Stomach (tissue), 9 donors: ENCODE measurements around the gene APH1B. TPM values are rescaled to one million over a fixed set of nuclear protein-coding genes. Genes with fewer than 3 reads are reported as not detected.
A peak's percentile ranks its signal among the peaks of the same experiment; 100 is the strongest.

ENCODE experiments used
- DNase-seq, 2 donors: peaks; one replicate each; pipeline versions ENCODE4 v3.0.0 to v3.0.0-alpha.2; 2013 to 2019
- H3K27ac ChIP-seq, 5 donors: fragments of 200-600 bp in 4 of 5; sonication (generic) in 4 of 5; one replicate each; pipeline ENCODE4 v1.5.1; 2013 to 2019; ENCODE audit warnings: mild to moderate bottlenecking in 1 of 5, moderate library complexity in 1 of 5
- H3K27me3 ChIP-seq, 3 donors: fragments of 200-600 bp; sonication (generic); one replicate each; pipeline ENCODE4 v1.5.1; 2017 to 2019; ENCODE audit warnings: mixed run types in 1 of 3
- H3K36me3 ChIP-seq, 4 donors: fragments of 200-600 bp; sonication (generic); 1 replicate in 3 of 4; 2 replicates in 1 of 4; pipeline ENCODE4 v1.5.1; 2016 to 2019
- H3K4me1 ChIP-seq, 4 donors: fragments of 200-600 bp; sonication (generic); one replicate each; pipeline ENCODE4 v1.5.1; 2016 to 2019
- H3K4me3 ChIP-seq, 4 donors: fragments of 200-600 bp; sonication (generic) in 3 of 4; one replicate each; pipeline ENCODE4 v1.5.1; 2016 to 2019; ENCODE audit warnings: mild to moderate bottlenecking in 1 of 4
- H3K9me3 ChIP-seq, 4 donors: fragments of 200-600 bp; sonication (generic); one replicate each; pipeline ENCODE4 v1.5.1; 2016 to 2019
- EP300 ChIP-seq: sonication (generic); formaldehyde crosslinking; IDR thresholded peaks from one replicate; pipeline ENCODE4 v1.6.1; 2017; ENCODE audit warnings: antibody characterized with exemption
- POLR2A ChIP-seq, 4 donors: fragments of 450-650 bp; IDR thresholded peaks; one replicate each; pipeline ENCODE4 v1.6.1; 2016; ENCODE audit warnings: antibody characterized with exemption in 4 of 4, control low read depth in 2 of 4, mild to moderate bottlenecking in 1 of 4, moderate library complexity in 1 of 4
- POLR2AphosphoS5 ChIP-seq, 3 donors: sonication (generic); formaldehyde crosslinking; IDR thresholded peaks; one replicate each; pipeline ENCODE4 v1.6.1; 2016; ENCODE audit warnings: antibody characterized with exemption in 3 of 3
- WGBS, 5 donors: extraction: QIAGEN DNeasy Blood & Tissue Kit in 3 of 5; methylation state at CpG; one replicate each; pipeline versions ENCODE4 v1.1.5 to v1.1.7; 2013 to 2018; 5-methylcytosine and 5-hydroxymethylcytosine counted together
- intact Hi-C: fragments of 100-400 bp; cut with DNase I; formaldehyde crosslinking; loops from one replicate; pipeline ENCODE4 v1.15.1; 2023; ENCODE audit warnings: low total_unique reads
- polyA plus RNA-seq, 3 donors: library from polyadenylated mRNA; stranded (reverse); fragments of 200-250 nt; gene quantifications; one replicate each; pipeline ENCODE4 v1.2.3, GENCODE V29; 2013
- total RNA-seq, 5 donors: library from RNA; depleted of rRNA; stranded (reverse); fragments of >200 nt; gene quantifications; one replicate each; pipeline versions ENCODE4 v1.1.0 to v1.2.3, GENCODE V29; 2014 to 2016
- TF ChIP-seq, protein P1 (sequence below), 7 experiments: fragments of 450-650 bp in 4 of 7; fragments of 200-600 bp in 3 of 7; sonication (generic) in 3 of 7; IDR thresholded peaks; one replicate each; pipeline ENCODE4 v1.5.1; 2016 to 2019; ENCODE audit warnings: antibody characterized with exemption in 7 of 7, control low read depth in 2 of 7, mild to moderate bottlenecking in 1 of 7
- donor health status: healthy with polysubstance abuse.
- donor health status: Bipolar disorder and iron deficiency.
- donor health status: healthy.

The APH1B gene
- total and polyA plus RNA-seq, 8 donors, result 0.45 to 23.5 (median 3.3) TPM

DNA sequence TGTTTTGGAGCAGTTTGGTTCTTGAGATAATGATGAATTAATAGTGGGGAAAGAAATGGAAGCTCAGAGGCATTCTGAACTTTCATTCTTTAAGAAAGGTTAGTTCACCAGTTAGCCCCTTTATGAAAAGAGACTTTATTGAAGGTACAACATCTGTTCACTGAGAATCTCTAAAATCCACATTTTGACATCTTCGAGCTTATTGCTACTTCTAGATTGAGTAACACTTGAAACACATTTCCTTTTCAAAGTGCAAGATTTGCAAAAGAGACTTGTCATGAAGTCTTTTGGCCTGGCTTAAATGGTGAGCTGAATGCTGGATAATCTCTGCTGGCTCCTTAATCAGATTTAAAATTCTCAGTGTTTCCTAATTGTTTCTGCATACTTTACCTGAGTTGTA lies 45.7 kb upstream of the APH1B start:
- H3K27ac ChIP-seq, result peak overlapping the region in 1 of 5 donors; percentile 85
- H3K9me3 ChIP-seq, result no peaks in the 10 kb centered on the region
- WGBS, 5 donors, result 54 to 75% (median 64%) methylated on average over 1 of the region's 1 CpG

DNA sequence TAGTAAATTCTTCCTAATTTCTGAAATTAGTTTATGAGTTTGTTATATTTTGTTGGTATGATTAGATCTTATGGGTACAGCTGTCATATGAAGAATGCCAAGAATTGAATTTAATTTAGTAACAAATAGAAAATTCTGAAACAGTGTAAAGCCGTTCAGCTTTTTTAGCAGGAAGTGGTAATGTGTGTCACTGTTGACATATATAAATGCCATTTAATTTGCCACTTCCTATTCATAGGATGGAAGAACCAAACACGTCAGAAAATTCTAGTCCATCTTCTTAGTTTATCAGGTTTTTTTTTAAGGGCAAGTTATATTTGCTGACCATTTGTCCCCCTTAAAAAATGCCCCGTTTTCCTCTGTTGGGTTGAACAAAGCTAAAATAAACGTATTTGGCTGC lies 45.0 kb upstream of the APH1B start:
- Histone ChIP-seq H3K4me1 (peaks cover 23 to 85% (median 35%) of the 10 kb centered on the region in 4 donors), H3K4me3 (no peak overlapping the region), H3K27ac (peak overlapping the region in 3 of 5 donors; percentile 19 to 85 (median 79)), H3K9me3 (no peaks in the 10 kb centered on the region), H3K27me3 (no peaks in the 10 kb centered on the region), H3K36me3 (no peaks in the 10 kb centered on the region)
- DNase-seq, result no peak
- WGBS, 5 donors, result 53 to 69% (median 57%) methylated on average over 4 of the region's 4 CpGs
- intact Hi-C loops, result no loop called here
- TF ChIP-seq EP300, result no peak
- no peak for TF ChIP-seq POLR2AphosphoS5 (IDR thresholded peaks at IDR 0.05)
- TF ChIP-seq POLR2A (IDR thresholded peaks at IDR 0.05), result no peak

More for the DNA sequence above, 45.7 kb upstream of the APH1B start:
- no peaks in the 10 kb centered on the region for H3K27me3 ChIP-seq
- no peak for DNase-seq
- peaks cover 23 to 85% (median 37%) of the 10 kb centered on the region in 4 donors for H3K4me1 ChIP-seq
- no peaks in the 10 kb centered on the region for H3K36me3 ChIP-seq
- no peak overlapping the region for H3K4me3 ChIP-seq
- TF ChIP-seq, protein P1, sequence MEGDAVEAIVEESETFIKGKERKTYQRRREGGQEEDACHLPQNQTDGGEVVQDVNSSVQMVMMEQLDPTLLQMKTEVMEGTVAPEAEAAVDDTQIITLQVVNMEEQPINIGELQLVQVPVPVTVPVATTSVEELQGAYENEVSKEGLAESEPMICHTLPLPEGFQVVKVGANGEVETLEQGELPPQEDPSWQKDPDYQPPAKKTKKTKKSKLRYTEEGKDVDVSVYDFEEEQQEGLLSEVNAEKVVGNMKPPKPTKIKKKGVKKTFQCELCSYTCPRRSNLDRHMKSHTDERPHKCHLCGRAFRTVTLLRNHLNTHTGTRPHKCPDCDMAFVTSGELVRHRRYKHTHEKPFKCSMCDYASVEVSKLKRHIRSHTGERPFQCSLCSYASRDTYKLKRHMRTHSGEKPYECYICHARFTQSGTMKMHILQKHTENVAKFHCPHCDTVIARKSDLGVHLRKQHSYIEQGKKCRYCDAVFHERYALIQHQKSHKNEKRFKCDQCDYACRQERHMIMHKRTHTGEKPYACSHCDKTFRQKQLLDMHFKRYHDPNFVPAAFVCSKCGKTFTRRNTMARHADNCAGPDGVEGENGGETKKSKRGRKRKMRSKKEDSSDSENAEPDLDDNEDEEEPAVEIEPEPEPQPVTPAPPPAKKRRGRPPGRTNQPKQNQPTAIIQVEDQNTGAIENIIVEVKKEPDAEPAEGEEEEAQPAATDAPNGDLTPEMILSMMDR (IDR thresholded peaks at IDR 0.05), result no peak
- TF ChIP-seq POLR2A (IDR thresholded peaks at IDR 0.05) (no peak), POLR2AphosphoS5 (IDR thresholded peaks at IDR 0.05) (no peak), EP300 (no peak)
- intact Hi-C loops, result no loop called here

- Histone ChIP-seq H3K9me3 (no peaks in the 10 kb centered on the region), H3K27me3 (no peaks in the 10 kb centered on the region), H3K27ac (peak overlapping the region in 2 of 5 donors; percentile 79 to 85), H3K4me3 (no peak overlapping the region), H3K4me1 (peaks cover 23 to 85% (median 35%) of the 10 kb centered on the region in 4 donors), H3K36me3 (no peaks in the 10 kb centered on the region)
- WGBS, 5 donors, result 91 to 99% (median 93%) methylated on average over 5 of the region's 5 CpGs
- no peak for DNase-seq
- TF ChIP-seq POLR2AphosphoS5 (IDR thresholded peaks at IDR 0.05) (no peak), POLR2A (IDR thresholded peaks at IDR 0.05) (no peak), EP300 (no peak)
- TF ChIP-seq, protein P1 (IDR thresholded peaks at IDR 0.05), result no peak
- intact Hi-C loops, result no loop called here
Observed at GRCh38 chr15:63232943-63233342, 44.5 kb upstream of the APH1B start.

GRCh38 chr15:63233667-63234423 lies 43.6 kb upstream of the APH1B start:
- H3K4me3 ChIP-seq, result no peak overlapping the region
- intact Hi-C loops, result no loop called here
- H3K4me1 ChIP-seq, result peaks cover 26 to 85% (median 39%) of the 10 kb centered on the region in 4 donors
- TF ChIP-seq POLR2AphosphoS5 (IDR thresholded peaks at IDR 0.05) (no peak), EP300 (no peak), POLR2A (IDR thresholded peaks at IDR 0.05) (no peak)
- TF ChIP-seq, protein P1 (IDR thresholded peaks at IDR 0.05), result no peak
- H3K36me3 ChIP-seq, result no peaks in the 10 kb centered on the region
- no peak for DNase-seq
- H3K9me3 ChIP-seq, result no peaks in the 10 kb centered on the region
- H3K27ac ChIP-seq, result peak overlapping the region in 4 of 5 donors; percentile 67 to 85 (median 75)
- no peaks in the 10 kb centered on the region for H3K27me3 ChIP-seq
- WGBS, 5 donors, result 15 to 28% (median 21%) methylated on average over 5 of the region's 5 CpGs

DNA sequence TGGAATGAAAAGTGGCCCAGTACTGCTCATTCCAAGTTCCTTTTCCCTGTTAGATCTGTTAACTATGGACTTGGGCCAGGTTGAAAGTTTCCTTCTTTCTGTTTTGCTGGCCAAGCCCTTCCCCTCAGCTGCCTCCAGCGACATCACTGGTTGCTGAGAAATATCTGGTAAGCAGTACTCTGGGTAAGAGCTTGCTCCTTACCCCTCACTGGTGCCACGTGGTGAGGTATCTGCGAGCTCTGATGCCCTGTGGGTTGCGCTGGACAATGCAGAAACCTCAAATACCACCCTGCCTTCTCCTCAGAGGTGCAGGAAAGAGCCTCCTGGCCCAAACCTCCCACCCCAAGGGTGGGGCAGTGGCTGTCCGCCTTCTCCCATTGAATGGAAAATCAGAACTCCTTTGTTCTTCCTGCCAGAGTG lies 42.9 kb upstream of the APH1B start:
- Histone ChIP-seq H3K4me1 (peaks cover 29 to 86% (median 43%) of the 10 kb centered on the region in 4 donors), H3K36me3 (no peaks in the 10 kb centered on the region), H3K9me3 (no peaks in the 10 kb centered on the region), H3K27ac (peak overlapping the region in 4 of 5 donors; percentile 67 to 85 (median 75)), H3K4me3 (no peak overlapping the region), H3K27me3 (no peaks in the 10 kb centered on the region)
- peak; percentile 63 to 83 for DNase-seq
- TF ChIP-seq, protein P1 (IDR thresholded peaks at IDR 0.05), result no peak
- TF ChIP-seq POLR2A (IDR thresholded peaks at IDR 0.05) (no peak), POLR2AphosphoS5 (IDR thresholded peaks at IDR 0.05) (peak in 1 of 3 donors; percentile 57)
- WGBS, 5 donors, result 20 to 34% (median 23%) methylated on average over 5 of the region's 5 CpGs
- intact Hi-C loops, result no loop called here
